GM23338 (cell line): ENCODE measurements around the gene PLEKHN1. TPM values are rescaled to one million over a fixed set of nuclear protein-coding genes. Genes with fewer than 3 reads are reported as not detected.
"Not testable (repeated sequence)": the region's sequence is repeated elsewhere in the genome, so short reads cannot be mapped to it uniquely, and the experiment has no call there.

Experiments
- ATAC-seq: fragments of 200-7000 bp; cut with Tn5 transposase; 3 replicates; pipeline ENCODE4 v1.9.1; 2020
- DNase-seq: peaks from one replicate; pipeline ENCODE4 v3.0.0-alpha.2; 2015; ENCODE audit warnings: low spot score
- H2AFZ ChIP-seq: fragments of 200-600 bp; sonication (generic); 2 replicates; pipeline ENCODE4 v1.8.0; 2016; ENCODE audit warnings: antibody characterized with exemption, mild to moderate bottlenecking, moderate library complexity
- H3F3A ChIP-seq: fragments of 200-600 bp; sonication (generic); replicated peaks from 2 replicates; pipeline ENCODE4 v1.8.0; 2017; ENCODE audit warnings: antibody characterized with exemption, mixed run types, low read depth
- H3K27ac ChIP-seq: fragments of 200-600 bp; sonication (generic); 2 replicates; pipeline ENCODE4 v1.6.1; 2016; ENCODE audit warnings: low read depth
- H3K27me3 ChIP-seq: fragments of 200-600 bp; sonication (generic); 2 replicates; pipeline ENCODE4 v1.8.0; 2016; ENCODE audit warnings: mild to moderate bottlenecking, mixed run types, moderate library complexity; ENCODE audit not compliant: insufficient read depth
- H3K36me3 ChIP-seq: fragments of 200-600 bp; sonication (generic); 2 replicates; pipeline ENCODE4 v1.8.0; 2016; ENCODE audit warnings: mild to moderate bottlenecking; ENCODE audit not compliant: insufficient read depth
- H3K4me1 ChIP-seq: fragments of 200-600 bp; sonication (generic); 2 replicates; pipeline ENCODE4 v1.8.0; 2016; ENCODE audit warnings: mild to moderate bottlenecking, moderate library complexity; ENCODE audit not compliant: insufficient read depth
- H3K4me2 ChIP-seq: fragments of 200-600 bp; sonication (generic); 2 replicates; pipeline ENCODE4 v1.7.1; 2017; ENCODE audit warnings: mixed run types
- H3K4me3 ChIP-seq: fragments of 200-600 bp; sonication (generic); 2 replicates; pipeline ENCODE4 v1.6.1; 2016; ENCODE audit warnings: mixed run types
- H3K79me2 ChIP-seq: fragments of 200-600 bp; sonication (generic); replicated peaks from 2 replicates; pipeline ENCODE4 v1.8.0; 2017; ENCODE audit warnings: mild to moderate bottlenecking; ENCODE audit not compliant: insufficient read depth
- H3K9me2 ChIP-seq: fragments of 200-600 bp; sonication (generic); 2 replicates; pipeline ENCODE4 v1.8.0; 2017; ENCODE audit not compliant: insufficient read depth
- H4K20me1 ChIP-seq: fragments of 200-600 bp; sonication (generic); replicated peaks from 2 replicates; pipeline ENCODE4 v1.8.0; 2017; ENCODE audit warnings: mild to moderate bottlenecking; ENCODE audit not compliant: insufficient read depth
- H3K27ac Mint-ChIP-seq: 2 replicates; pipeline ENCODE4 v1.8.0; 2020; ENCODE audit warnings: inconsistent platforms, mild to moderate bottlenecking, moderate library complexity, mixed read lengths
- H3K27me3 Mint-ChIP-seq: 3 replicates; pipeline ENCODE4 v1.8.0; 2022; ENCODE audit warnings: low read depth, mild to moderate bottlenecking, moderate library complexity, mixed read lengths, inconsistent platforms; ENCODE audit not compliant: insufficient read depth, poor library complexity
- H3K36me3 Mint-ChIP-seq: 3 replicates; pipeline ENCODE4 v1.8.0; 2021; ENCODE audit warnings: low read depth, mild to moderate bottlenecking, inconsistent platforms, moderate library complexity, mixed read lengths
- H3K4me1 Mint-ChIP-seq: 3 replicates; pipeline ENCODE4 v1.8.0; 2020; ENCODE audit warnings: mild to moderate bottlenecking, inconsistent platforms, mixed read lengths
- H3K4me3 Mint-ChIP-seq: 3 replicates; pipeline ENCODE4 v1.8.0; 2021; ENCODE audit warnings: moderate library complexity, mild to moderate bottlenecking, inconsistent platforms, mixed read lengths
- H3K9me3 Mint-ChIP-seq: 3 replicates; pipeline ENCODE4 v1.8.0; 2020; ENCODE audit warnings: moderate library complexity, mild to moderate bottlenecking, inconsistent platforms, mixed read lengths
- CREB1 ChIP-seq: fragments of 250-450 bp; sonication (Bioruptor Pico); IDR thresholded peaks from 2 replicates; pipeline ENCODE4 v1.5.0; 2020; ENCODE audit warnings: low read depth, mild to moderate bottlenecking, moderate library complexity
- POLR2AphosphoS5 ChIP-seq: IDR thresholded peaks from 2 replicates; pipeline ENCODE4 v1.6.1; 2016; ENCODE audit warnings: antibody characterized with exemption, low read depth
- ZNF331 ChIP-seq: fragments of 250-450 bp; sonication (Bioruptor Pico); IDR thresholded peaks from 2 replicates; pipeline ENCODE4 v1.5.0; 2020; ENCODE audit warnings: low read depth, mild to moderate bottlenecking, moderate library complexity
- polyA plus RNA-seq: library from polyadenylated mRNA; unstranded; fragments of >200 nt; fragmentation: Nextera tagmentation; extraction: Ambion mirVana; gene quantifications from 2 replicates; pipeline ENCODE4 v1.2.1, GENCODE V29; 2016
- total RNA-seq: library from RNA; depleted of rRNA; stranded (reverse); fragments of >200 nt; shearing (Covaris generic); gene quantifications from 2 replicates; pipeline ENCODE4 v1.2.3, GENCODE V29; 2014
- TF ChIP-seq, protein P1 (sequence below), 2 experiments: fragments of 200-600 bp in 1 of 2; sonication (generic) in 1 of 2; conservative IDR thresholded peaks; 2 replicates each; pipeline versions ENCODE4 v1.5.1 to v1.6.1; 2016 to 2017; ENCODE audit warnings: antibody characterized with exemption in 2 of 2, low read depth in 2 of 2, mild to moderate bottlenecking in 2 of 2, moderate library complexity in 1 of 2

Gene PLEKHN1
- total and polyA plus RNA-seq, 2 experiments from 2014 or later, result 1.4 to 3.3 TPM

- H3K4me1 Mint-ChIP-seq, result peaks cover 4% of the 10 kb centered on the region
- H3K4me3 ChIP-seq, result peak overlapping the region; percentile 47; the same call in 1 of the 2 replicates
- DNase-seq (peak; percentile 86), ATAC-seq (peak; percentile 91)
- no peaks in the 10 kb centered on the region for H3K27me3 ChIP-seq
- H3F3A ChIP-seq, result no peaks in the 10 kb centered on the region
- H3K4me1 ChIP-seq, result no peaks in the 10 kb centered on the region; the same call in 1 of the 2 replicates
- H3K4me3 Mint-ChIP-seq, result peak overlapping the region; percentile 12
- no peak overlapping the region for H3K27ac ChIP-seq
- H3K4me2 ChIP-seq, result peak overlapping the region; percentile 78
- no peaks in the 10 kb centered on the region for H3K36me3 ChIP-seq
- H4K20me1 ChIP-seq, result no peaks in the 10 kb centered on the region
- peaks cover 16% of the 10 kb centered on the region for H3K27me3 Mint-ChIP-seq
- no peaks in the 10 kb centered on the region for H3K9me2 ChIP-seq
- H2AFZ ChIP-seq, result no peak overlapping the region; the same call in 1 of the 2 replicates
- no peaks in the 10 kb centered on the region for H3K79me2 ChIP-seq
- peaks cover 5% of the 10 kb centered on the region for H3K36me3 Mint-ChIP-seq
- peaks cover 5% of the 10 kb centered on the region for H3K9me3 Mint-ChIP-seq
- H3K27ac Mint-ChIP-seq, result no peak overlapping the region
- TF ChIP-seq CREB1 (CRISPR knock-in tag) (peak; percentile 34), ZNF331 (CRISPR knock-in tag) (no peak), POLR2AphosphoS5 (0 out of 2 replicates have a peak, but pooled peaks have one; percentile 15)
- TF ChIP-seq, protein P1, sequence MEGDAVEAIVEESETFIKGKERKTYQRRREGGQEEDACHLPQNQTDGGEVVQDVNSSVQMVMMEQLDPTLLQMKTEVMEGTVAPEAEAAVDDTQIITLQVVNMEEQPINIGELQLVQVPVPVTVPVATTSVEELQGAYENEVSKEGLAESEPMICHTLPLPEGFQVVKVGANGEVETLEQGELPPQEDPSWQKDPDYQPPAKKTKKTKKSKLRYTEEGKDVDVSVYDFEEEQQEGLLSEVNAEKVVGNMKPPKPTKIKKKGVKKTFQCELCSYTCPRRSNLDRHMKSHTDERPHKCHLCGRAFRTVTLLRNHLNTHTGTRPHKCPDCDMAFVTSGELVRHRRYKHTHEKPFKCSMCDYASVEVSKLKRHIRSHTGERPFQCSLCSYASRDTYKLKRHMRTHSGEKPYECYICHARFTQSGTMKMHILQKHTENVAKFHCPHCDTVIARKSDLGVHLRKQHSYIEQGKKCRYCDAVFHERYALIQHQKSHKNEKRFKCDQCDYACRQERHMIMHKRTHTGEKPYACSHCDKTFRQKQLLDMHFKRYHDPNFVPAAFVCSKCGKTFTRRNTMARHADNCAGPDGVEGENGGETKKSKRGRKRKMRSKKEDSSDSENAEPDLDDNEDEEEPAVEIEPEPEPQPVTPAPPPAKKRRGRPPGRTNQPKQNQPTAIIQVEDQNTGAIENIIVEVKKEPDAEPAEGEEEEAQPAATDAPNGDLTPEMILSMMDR (conservative IDR thresholded peaks at IDR 0.05; ENCODE audit: low read depth in 2 of 2), result peak; percentile 36 to 56; a peak in 2 of 4 replicates
Observed at GRCh38 chr1:975896-976683, 9.8 kb downstream of the PLEKHN1 start.

DNA sequence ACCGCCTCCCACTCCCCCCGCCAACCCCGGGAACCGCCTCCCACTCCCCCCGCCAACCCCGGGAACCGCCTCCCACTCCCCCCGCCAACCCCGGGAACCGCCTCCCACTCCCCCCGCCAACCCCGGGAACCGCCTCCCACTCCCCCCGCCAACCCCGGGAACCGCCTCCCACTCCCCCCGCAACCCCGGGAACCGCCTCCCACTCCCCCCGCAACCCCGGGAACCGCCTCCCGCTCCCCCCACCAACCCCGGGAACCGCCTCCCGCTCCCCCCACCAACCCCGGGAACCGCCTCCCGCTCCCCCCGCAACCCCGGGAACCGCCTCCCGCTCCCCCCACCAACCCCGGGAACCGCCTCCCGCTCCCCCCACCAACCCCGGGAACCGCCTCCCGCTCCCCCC lies 10.5 kb downstream of the PLEKHN1 start:
- not testable (repeated sequence) for H3F3A ChIP-seq, H3K27ac Mint-ChIP-seq, H3K9me2 ChIP-seq, H3K27me3 ChIP-seq, H2AFZ ChIP-seq, H4K20me1 ChIP-seq, H3K9me3 Mint-ChIP-seq, H3K4me3 ChIP-seq, H3K4me2 ChIP-seq, H3K4me3 Mint-ChIP-seq, H3K36me3 Mint-ChIP-seq, ATAC-seq, H3K4me1 Mint-ChIP-seq, H3K27ac ChIP-seq, H3K79me2 ChIP-seq, H3K36me3 ChIP-seq, DNase-seq, H3K4me1 ChIP-seq
- peaks cover 20% of the 10 kb centered on the region for H3K27me3 Mint-ChIP-seq

- DNase-seq, result no peak
- ATAC-seq, result no peak
- no peaks in the 10 kb centered on the region for H3F3A ChIP-seq
- no peak overlapping the region for H3K27ac ChIP-seq
- H3K79me2 ChIP-seq, result no peaks in the 10 kb centered on the region
- H3K4me3 ChIP-seq, result no peak overlapping the region
- no peak overlapping the region for H3K4me2 ChIP-seq
- Mint-ChIP-seq H3K4me1 (peaks cover 4% of the 10 kb centered on the region), H3K27ac (no peak overlapping the region), H3K27me3 (peaks cover 24% of the 10 kb centered on the region), H3K36me3 (peaks cover 5% of the 10 kb centered on the region), H3K4me3 (no peak overlapping the region), H3K9me3 (peaks cover 5% of the 10 kb centered on the region)
- H4K20me1 ChIP-seq, result no peaks in the 10 kb centered on the region
- no peaks in the 10 kb centered on the region for H3K9me2 ChIP-seq
- H3K36me3 ChIP-seq, result no peaks in the 10 kb centered on the region
- TF ChIP-seq, protein P1 (conservative IDR thresholded peaks at IDR 0.05; ENCODE audit: low read depth in 2 of 2), result no peak
- H2AFZ ChIP-seq, result no peak overlapping the region
- no peaks in the 10 kb centered on the region; the same call in 1 of the 2 replicates for H3K4me1 ChIP-seq
- H3K27me3 ChIP-seq, result peaks cover 1% of the 10 kb centered on the region
Observed at GRCh38 chr1:978069-978834, 12.0 kb downstream of the PLEKHN1 start.
